HEK293 (cell line): ENCODE results near the gene RPL15.

Experiments used
- AEBP2 ChIP-seq: fragments of 450-650 bp; formaldehyde crosslinking; IDR thresholded peaks from 2 replicates; pipeline ENCODE4 v1.5.1; 2016; ENCODE audit warnings: missing biosample characterization, missing genetic modification characterization, borderline replicate concordance
- EGR2 ChIP-seq: fragments of 450-650 bp; formaldehyde crosslinking; IDR thresholded peaks from 2 replicates; pipeline ENCODE4 v1.5.1; 2016; ENCODE audit warnings: low read depth, missing biosample characterization, missing genetic modification characterization
- INSM2 ChIP-seq: fragments of 450-650 bp; formaldehyde crosslinking; IDR thresholded peaks from 2 replicates; pipeline ENCODE4 v1.5.1; 2016; ENCODE audit warnings: missing biosample characterization, missing genetic modification characterization
- PRDM1 ChIP-seq: fragments of 450-650 bp; formaldehyde crosslinking; IDR thresholded peaks from 2 replicates; pipeline ENCODE4; 2016; ENCODE audit warnings: missing biosample characterization, missing genetic modification characterization
- PRDM6 ChIP-seq: fragments of 450-650 bp; formaldehyde crosslinking; IDR thresholded peaks from 2 replicates; pipeline ENCODE4 v1.5.1; 2017; ENCODE audit warnings: missing biosample characterization, missing genetic modification characterization
- RBAK ChIP-seq: fragments of 450-650 bp; formaldehyde crosslinking; IDR thresholded peaks from 2 replicates; pipeline ENCODE4 v1.5.1; 2016; ENCODE audit warnings: missing biosample characterization, missing genetic modification characterization
- SCRT2 ChIP-seq: fragments of 450-650 bp; formaldehyde crosslinking; IDR thresholded peaks from 2 replicates; pipeline ENCODE4 v1.5.1; 2016; ENCODE audit warnings: missing biosample characterization, missing genetic modification characterization
- SP2 ChIP-seq: fragments of 450-650 bp; formaldehyde crosslinking; IDR thresholded peaks from 2 replicates; pipeline ENCODE4 v1.5.1; 2016; ENCODE audit warnings: missing biosample characterization, missing genetic modification characterization
- ZBTB1 ChIP-seq: fragments of 450-650 bp; formaldehyde crosslinking; IDR thresholded peaks from 2 replicates; pipeline ENCODE4 v1.5.1; 2016; ENCODE audit warnings: missing biosample characterization, missing genetic modification characterization
- ZBTB11 ChIP-seq: fragments of 450-650 bp; formaldehyde crosslinking; conservative IDR thresholded peaks from 2 replicates; pipeline ENCODE4 v1.5.1; 2016; ENCODE audit warnings: low read depth, missing biosample characterization, missing genetic modification characterization
- ZBTB26 ChIP-seq: fragments of 450-650 bp; formaldehyde crosslinking; optimal IDR thresholded peaks from 2 replicates; pipeline ENCODE3; 2016; ENCODE audit warnings: missing biosample characterization, mild to moderate bottlenecking, missing genetic modification characterization
- ZBTB48 ChIP-seq: fragments of 450-650 bp; formaldehyde crosslinking; IDR thresholded peaks from 2 replicates; pipeline ENCODE4 v1.5.1; 2016; ENCODE audit warnings: missing biosample characterization, missing genetic modification characterization
- ZFP3 ChIP-seq: fragments of 450-650 bp; formaldehyde crosslinking; IDR thresholded peaks from 2 replicates; pipeline ENCODE4 v1.5.1; 2016; ENCODE audit warnings: low read depth, missing biosample characterization, missing genetic modification characterization
- ZNF132 ChIP-seq: fragments of 450-650 bp; formaldehyde crosslinking; IDR thresholded peaks from 2 replicates; pipeline ENCODE4 v1.5.1; 2017; ENCODE audit warnings: missing biosample characterization, missing genetic modification characterization, borderline replicate concordance
- ZNF148 ChIP-seq: fragments of 450-650 bp; formaldehyde crosslinking; IDR thresholded peaks from 2 replicates; pipeline ENCODE4 v1.5.0; 2017; ENCODE audit warnings: missing biosample characterization, missing genetic modification characterization, borderline replicate concordance
- ZNF211 ChIP-seq: fragments of 450-650 bp; formaldehyde crosslinking; IDR thresholded peaks from 2 replicates; pipeline ENCODE4 v1.5.1; 2016; ENCODE audit warnings: low read depth, missing biosample characterization, missing genetic modification characterization
- ZNF248 ChIP-seq: fragments of 450-650 bp; formaldehyde crosslinking; IDR thresholded peaks from 2 replicates; pipeline ENCODE4 v1.5.1; 2017; ENCODE audit warnings: missing biosample characterization, missing genetic modification characterization
- ZNF366 ChIP-seq: fragments of 450-650 bp; formaldehyde crosslinking; conservative IDR thresholded peaks from 2 replicates; pipeline ENCODE4 v1.5.1; 2016; ENCODE audit warnings: missing biosample characterization, missing genetic modification characterization
- ZNF48 ChIP-seq: fragments of 450-650 bp; formaldehyde crosslinking; IDR thresholded peaks from 2 replicates; pipeline ENCODE4 v1.5.1; 2016; ENCODE audit warnings: missing biosample characterization, missing genetic modification characterization
- ZNF510 ChIP-seq: fragments of 450-650 bp; formaldehyde crosslinking; IDR thresholded peaks from 2 replicates; pipeline ENCODE4 v1.5.1; 2018; ENCODE audit warnings: mild to moderate bottlenecking, missing genetic modification characterization, missing biosample characterization; ENCODE audit not compliant: insufficient replicate concordance
- ZNF558 ChIP-seq: fragments of 450-650 bp; formaldehyde crosslinking; IDR thresholded peaks from 2 replicates; pipeline ENCODE4 v1.5.1; 2016; ENCODE audit warnings: missing biosample characterization, missing genetic modification characterization
- ZNF585B ChIP-seq: fragments of 450-650 bp; formaldehyde crosslinking; IDR thresholded peaks from 2 replicates; pipeline ENCODE4 v1.5.1; 2016; ENCODE audit warnings: missing biosample characterization, missing genetic modification characterization
- ZNF629 ChIP-seq: fragments of 450-650 bp; formaldehyde crosslinking; IDR thresholded peaks from 2 replicates; pipeline ENCODE4 v1.5.1; 2017; ENCODE audit warnings: missing biosample characterization, missing genetic modification characterization
- ZNF664 ChIP-seq: fragments of 450-650 bp; formaldehyde crosslinking; IDR thresholded peaks from 2 replicates; pipeline ENCODE4 v1.5.1; 2016; ENCODE audit warnings: missing biosample characterization, missing genetic modification characterization
- ZNF707 ChIP-seq: fragments of 450-650 bp; formaldehyde crosslinking; IDR thresholded peaks from 2 replicates; pipeline ENCODE4 v1.5.1; 2016; ENCODE audit warnings: missing biosample characterization, missing genetic modification characterization
- ZNF768 ChIP-seq: fragments of 450-650 bp; formaldehyde crosslinking; IDR thresholded peaks from 2 replicates; pipeline ENCODE4 v1.5.1; 2018; ENCODE audit warnings: missing biosample characterization, mild to moderate bottlenecking, missing genetic modification characterization
- ZSCAN23 ChIP-seq: fragments of 450-650 bp; formaldehyde crosslinking; IDR thresholded peaks from 2 replicates; pipeline ENCODE4 v1.5.1; 2016; ENCODE audit warnings: missing biosample characterization, missing genetic modification characterization
- ZSCAN4 ChIP-seq: fragments of 450-650 bp; formaldehyde crosslinking; IDR thresholded peaks from 2 replicates; pipeline ENCODE4 v1.5.1; 2017; ENCODE audit warnings: missing biosample characterization, missing genetic modification characterization

Gene RPL15

GRCh38 chr3:23885210-23885609 is 31.7 kb upstream of the RPL15 start (continued):
- no peak for TF ChIP-seq AEBP2
- no peak for TF ChIP-seq ZNF148 (tag by site-specific recombination)
- no peak for TF ChIP-seq ZNF132 (tag by site-specific recombination)
- TF ChIP-seq EGR2: no peak
- TF ChIP-seq PRDM1 (tag by site-specific recombination): 0 out of 2 replicates have a peak, but pooled peaks have one; percentile 6
- no peak for TF ChIP-seq ZSCAN23 (tag by site-specific recombination)
- TF ChIP-seq ZNF558 (tag by site-specific recombination): no peak
- no peak for TF ChIP-seq ZNF585B (tag by site-specific recombination)
- no peak for TF ChIP-seq ZNF664 (tag by site-specific recombination)
- peak; percentile 49; the same call in 1 of the 2 replicates for TF ChIP-seq ZNF366
- TF ChIP-seq ZNF629: peak; percentile 76
- TF ChIP-seq RBAK (tag by site-specific recombination): no peak
- no peak for TF ChIP-seq ZFP3
- peak; percentile 56 for TF ChIP-seq PRDM6 (tag by site-specific recombination)
- TF ChIP-seq ZBTB1 (tag by site-specific recombination): no peak
- TF ChIP-seq ZSCAN4 (tag by site-specific recombination): no peak
- no peak for TF ChIP-seq ZNF211
- no peak for TF ChIP-seq ZNF510
- TF ChIP-seq ZNF768 (tag by site-specific recombination): no peak
- no peak for TF ChIP-seq SP2 (tag by site-specific recombination)
- TF ChIP-seq ZBTB48: no peak
- TF ChIP-seq ZNF707: no peak
- no peak for TF ChIP-seq ZNF48 (tag by site-specific recombination)
- TF ChIP-seq ZBTB11: no peak
- TF ChIP-seq SCRT2 (tag by site-specific recombination): no peak
- TF ChIP-seq ZBTB26 (tag by site-specific recombination): no peak
- TF ChIP-seq INSM2: no peak
- no peak for TF ChIP-seq ZNF248
